A549 (cell line): ENCODE measurements around the gene ANKRD18A. TPM values are rescaled to one million over a fixed set of nuclear protein-coding genes. Genes with fewer than 3 reads are reported as not detected.

Source experiments
- ATAC-seq, 2 experiments: fragments of 200-7000 bp in 1 of 2; fragments of >200 bp in 1 of 2; cut with Nextera tagmentation in 1 of 2; cut with Tn5 transposase in 1 of 2; 3 replicates each; pipeline versions ENCODE4 v1.8.0 to v1.9.1; 2018 to 2020; ENCODE audit warnings: mild to moderate bottlenecking in 1 of 2, moderate library complexity in 1 of 2
- CTCF ChIA-PET: fragments of 300-600 bp; sonication (Branson Sonifier 250); formaldehyde crosslinking; extraction: SDS; loops from one replicate; lab custom pipeline; 2021; ENCODE audit warnings: antibody characterized with exemption, inconsistent platforms; lab: Yijun Ruan, JAX
- POLR2A ChIA-PET: fragments of 350-600 bp; formaldehyde crosslinking; extraction: SDS; loops from one replicate; lab custom pipeline; 2021; ENCODE audit warnings: antibody characterized with exemption, inconsistent platforms; lab: Yijun Ruan, JAX
- DNase-seq, 2 experiments: peaks; one replicate each; pipeline versions ENCODE4 v3.0.0 to v3.0.0-alpha.2; 2011 to 2016; ENCODE audit warnings: low read depth in 1 of 2, low spot score in 1 of 2
- FAIRE-seq: peaks from 2 replicates; lab custom pipeline; 2011; peaks lifted over from hg19 to GRCh38; lab: Jason Lieb, UNC
- H3K27ac ChIP-seq, 2 experiments: fragments of >200 bp; sonication (Bioruptor Twin); formaldehyde crosslinking; 3 replicates each; pipeline ENCODE4 v1.5.1; 2016 to 2017
- H3K4me1 ChIP-seq: fragments of >200 bp; sonication (Bioruptor Twin); formaldehyde crosslinking; 3 replicates; pipeline ENCODE4 v1.6.1; 2016
- H3K4me2 ChIP-seq: fragments of >200 bp; sonication (Bioruptor Twin); formaldehyde crosslinking; 3 replicates; pipeline ENCODE4 v1.6.1; 2016
- H3K4me3 ChIP-seq: fragments of >200 bp; sonication (Bioruptor Twin); formaldehyde crosslinking; 3 replicates; pipeline ENCODE4 v1.5.1; 2016
- H3K9me3 ChIP-seq: fragments of >200 bp; sonication (Bioruptor Twin); formaldehyde crosslinking; 3 replicates; pipeline ENCODE4 v1.6.1; 2016
- ATOH8 ChIP-seq: fragments of 250-450 bp; sonication (Bioruptor Pico); IDR thresholded peaks from 2 replicates; pipeline ENCODE4 v1.5.0; 2020; ENCODE audit warnings: low read depth, mild to moderate bottlenecking, moderate library complexity
- BHLHE40 ChIP-seq: IDR thresholded peaks from 2 replicates; pipeline ENCODE4 v1.6.1; 2012; ENCODE audit warnings: low read depth, low read length, inconsistent platforms
- CEBPB ChIP-seq, 2 experiments: fragments of >200 bp in 1 of 2; sonication (Bioruptor Twin) in 1 of 2; formaldehyde crosslinking in 1 of 2; IDR thresholded peaks; 2 replicates each; pipeline ENCODE4 v1.6.1; 2012 to 2016
- CTCF ChIP-seq: fragments of >200 bp; sonication (Bioruptor Twin); formaldehyde crosslinking; IDR thresholded peaks from 3 replicates; pipeline ENCODE4 v1.5.1; 2016
- ESRRA ChIP-seq: fragments of 150-350 bp; IDR thresholded peaks from 2 replicates; pipeline ENCODE4 v1.6.1; 2014; ENCODE audit warnings: mild to moderate bottlenecking, low read length, borderline replicate concordance
- FOSL2 ChIP-seq, 2 experiments: fragments of 450-650 bp in 1 of 2; fragments of >200 bp in 1 of 2; sonication (Bioruptor Twin) in 1 of 2; formaldehyde crosslinking; IDR thresholded peaks; 2 replicates each; pipeline versions ENCODE4 v1.5.0 to v1.6.1; 2016 to 2020; ENCODE audit warnings: mild to moderate bottlenecking in 1 of 2, moderate library complexity in 1 of 2
- HOXB13 ChIP-seq: fragments of 250-450 bp; sonication (Bioruptor Pico); IDR thresholded peaks from 2 replicates; pipeline ENCODE4 v1.5.0; 2020; ENCODE audit warnings: low read depth, mild to moderate bottlenecking, moderate library complexity
- HOXB5 ChIP-seq: fragments of 250-450 bp; sonication (Bioruptor Pico); IDR thresholded peaks from 2 replicates; pipeline ENCODE4 v1.5.0; 2020; ENCODE audit warnings: mild to moderate bottlenecking, moderate library complexity
- JUN ChIP-seq, 2 experiments: fragments of >200 bp; sonication (Bioruptor Twin); formaldehyde crosslinking; IDR thresholded peaks; 2 replicates in 1 of 2; 3 replicates in 1 of 2; pipeline ENCODE4 v1.6.1; 2016 to 2017
- JUNB ChIP-seq: fragments of >200 bp; sonication (Bioruptor Twin); formaldehyde crosslinking; IDR thresholded peaks from 2 replicates; pipeline ENCODE4 v1.6.1; 2016
- KDM1A ChIP-seq: fragments of 200-600 bp; sonication (generic); IDR thresholded peaks from 2 replicates; pipeline ENCODE4 v1.6.1; 2016; ENCODE audit warnings: low read depth, mild to moderate bottlenecking
- MAX ChIP-seq: IDR thresholded peaks from 2 replicates; pipeline ENCODE4 v1.6.1; 2012
- MAZ ChIP-seq: fragments of 150-350 bp; IDR thresholded peaks from 2 replicates; pipeline ENCODE4 v1.6.1; 2014; ENCODE audit warnings: antibody characterized with exemption, low read depth, low read length, borderline replicate concordance
- MYC ChIP-seq: IDR thresholded peaks from 2 replicates; pipeline ENCODE4 v1.6.1; 2012; ENCODE audit warnings: mild to moderate bottlenecking, inconsistent platforms, low read length, improper control_type of control experiment, borderline replicate concordance
- POLR2A ChIP-seq: IDR thresholded peaks from 2 replicates; pipeline ENCODE4 v1.6.1; 2012; ENCODE audit warnings: mild to moderate bottlenecking, low read length
- POLR2AphosphoS2 ChIP-seq: conservative IDR thresholded peaks from 2 replicates; pipeline ENCODE4 v1.6.1; 2012; ENCODE audit warnings: low read length, improper control_type of control experiment, inconsistent platforms
- RARB ChIP-seq: fragments of 250-450 bp; sonication (Bioruptor Pico); IDR thresholded peaks from 2 replicates; pipeline ENCODE4 v1.8.0; 2021; ENCODE audit warnings: mild to moderate bottlenecking, moderate library complexity
- TFCP2L1 ChIP-seq: fragments of 250-450 bp; sonication (Bioruptor Pico); IDR thresholded peaks from 2 replicates; pipeline ENCODE4 v1.5.0; 2021; ENCODE audit warnings: mild to moderate bottlenecking
- TP53 ChIP-seq: fragments of 250-450 bp; sonication (Bioruptor Pico); IDR thresholded peaks from 2 replicates; pipeline ENCODE4 v1.5.0; 2021; ENCODE audit warnings: mild to moderate bottlenecking, moderate library complexity
- USF2 ChIP-seq: fragments of 450-650 bp; IDR thresholded peaks from 2 replicates; pipeline ENCODE4 v1.6.1; 2014; ENCODE audit warnings: antibody characterized with exemption
- ZC3H11A ChIP-seq: fragments of 450-650 bp; IDR thresholded peaks from 2 replicates; pipeline ENCODE4 v1.6.1; 2014; ENCODE audit warnings: antibody characterized with exemption, mild to moderate bottlenecking
- ZNF302 ChIP-seq: fragments of 250-450 bp; sonication (Bioruptor Pico); IDR thresholded peaks from 2 replicates; pipeline ENCODE4 v1.9.0; 2021; ENCODE audit warnings: inconsistent platforms, mild to moderate bottlenecking, moderate library complexity
- WGBS: methylation state at CpG from one replicate; pipeline ENCODE4 v1.1.6; 2017; ENCODE audit errors: missing lambda C conversion rate; 5-methylcytosine and 5-hydroxymethylcytosine counted together
- polyA plus RNA-seq, 4 experiments: library from polyadenylated mRNA; depleted of rRNA in 3 of 4; stranded (reverse); fragments of >200 nt; fragmentation: RNase III in 1 of 4; extraction: RNeasy Plus Mini Kit Qiagen cat#74134 plus additional on column Dnase treatment in 1 of 4; gene quantifications; 2 replicates in 3 of 4; 3 replicates in 1 of 4; pipeline ENCODE4 v1.2.3, GENCODE V29; 2011 to 2017

ANKRD18A gene
- polyA plus RNA-seq, 2 of the 4 experiments (the other 2 are of a cell fraction) = 4.0 to 15.9 TPM

GRCh38 chr9:38529317-38529716 lies 91.1 kb downstream of the ANKRD18A start:
- no peak for FAIRE-seq
- CTCF ChIA-PET = no interaction called here
- DNase-seq = no peak

GRCh38 chr9:38527503-38527902 lies 92.9 kb downstream of the ANKRD18A start:
- ATAC-seq (no peak), FAIRE-seq (peak; percentile 7), DNase-seq (no peak)
- TF ChIP-seq JUNB = no peak
- no peak for TF ChIP-seq KDM1A
- no peak for TF ChIP-seq RARB
- H3K9me3 ChIP-seq = peaks cover 3% of the 10 kb centered on the region; the same call in 1 of the 3 replicates
- H3K4me2 ChIP-seq = no peak overlapping the region
- ChIA-PET CTCF (no interaction called here), POLR2A (no interaction called here)
- H3K27ac ChIP-seq = no peak overlapping the region
- H3K4me1 ChIP-seq = no peaks in the 10 kb centered on the region
- WGBS = 83% methylated on average over 10 of the region's 10 CpGs
- H3K4me3 ChIP-seq = no peak overlapping the region

More at GRCh38 chr9:38529317-38529716, 91.1 kb downstream of the ANKRD18A start:
- H3K4me1 ChIP-seq = no peaks in the 10 kb centered on the region
- H3K4me3 ChIP-seq = no peak overlapping the region
- H3K4me2 ChIP-seq = no peak overlapping the region
- POLR2A ChIA-PET = no interaction called here
- ATAC-seq = no peak
- peaks cover 3% of the 10 kb centered on the region; the same call in 1 of the 3 replicates for H3K9me3 ChIP-seq
- H3K27ac ChIP-seq = no peak overlapping the region
- TF ChIP-seq MAX (no peak), ZC3H11A (peak; percentile 67)

- CTCF ChIA-PET = no interaction called here
- DNase-seq = no peak
These were observed 93.8 kb downstream of the ANKRD18A start for GRCh38 chr9:38526591-38526990.

GRCh38 chr9:38523121-38523520 lies 97.3 kb downstream of the ANKRD18A start:
- ATAC-seq = 0 out of 6 replicates have a peak, but pooled peaks of 1 of the 2 experiments have one; percentile 24
- TF ChIP-seq FOSL2 (IDR thresholded peaks at IDR 0.05) (no peak), FOSL2 (CRISPR knock-in tag; IDR thresholded peaks at IDR 0.05) (no peak), TFCP2L1 (CRISPR knock-in tag) (no peak), MAX (no peak), CEBPB (IDR thresholded peaks at IDR 0.05) (no peak), POLR2A (no peak), CTCF (no peak), BHLHE40 (no peak), ATOH8 (no peak), USF2 (no peak), MAZ (no peak), TP53 (CRISPR knock-in tag) (no peak)

More at GRCh38 chr9:38526591-38526990, 93.8 kb downstream of the ANKRD18A start:
- H3K4me2 ChIP-seq = no peak overlapping the region
- ATAC-seq (no peak), FAIRE-seq (no peak)
- TF ChIP-seq ESRRA (no peak), HOXB13 (CRISPR knock-in tag) (no peak), HOXB5 (no peak), POLR2AphosphoS2 (no peak), JUN (IDR thresholded peaks at IDR 0.05) (no peak), RARB (no peak), ZC3H11A (no peak), ZNF302 (no peak), ATOH8 (no peak), BHLHE40 (no peak), MYC (no peak), CTCF (no peak)
- POLR2A ChIA-PET = no interaction called here
- 94% methylated on average over 38 of the region's 38 CpGs for WGBS
- H3K4me1 ChIP-seq = no peaks in the 10 kb centered on the region
- H3K4me3 ChIP-seq = no peak overlapping the region
- no peak overlapping the region for H3K27ac ChIP-seq
- H3K9me3 ChIP-seq = peaks cover 3% of the 10 kb centered on the region; the same call in 1 of the 3 replicates

More at GRCh38 chr9:38523121-38523520, 97.3 kb downstream of the ANKRD18A start:
- ChIA-PET POLR2A (no interaction called here), CTCF (no interaction called here)
- DNase-seq (no peak), FAIRE-seq (no peak)
- no peaks in the 10 kb centered on the region for H3K4me1 ChIP-seq
- H3K4me3 ChIP-seq = no peak overlapping the region
- no peak overlapping the region for H3K27ac ChIP-seq
- WGBS = 93% methylated on average over 5 of the region's 5 CpGs
- H3K4me2 ChIP-seq = no peak overlapping the region
- H3K9me3 ChIP-seq = no peaks in the 10 kb centered on the region
